ENCODE measurements around the gene STX16.

DNA sequence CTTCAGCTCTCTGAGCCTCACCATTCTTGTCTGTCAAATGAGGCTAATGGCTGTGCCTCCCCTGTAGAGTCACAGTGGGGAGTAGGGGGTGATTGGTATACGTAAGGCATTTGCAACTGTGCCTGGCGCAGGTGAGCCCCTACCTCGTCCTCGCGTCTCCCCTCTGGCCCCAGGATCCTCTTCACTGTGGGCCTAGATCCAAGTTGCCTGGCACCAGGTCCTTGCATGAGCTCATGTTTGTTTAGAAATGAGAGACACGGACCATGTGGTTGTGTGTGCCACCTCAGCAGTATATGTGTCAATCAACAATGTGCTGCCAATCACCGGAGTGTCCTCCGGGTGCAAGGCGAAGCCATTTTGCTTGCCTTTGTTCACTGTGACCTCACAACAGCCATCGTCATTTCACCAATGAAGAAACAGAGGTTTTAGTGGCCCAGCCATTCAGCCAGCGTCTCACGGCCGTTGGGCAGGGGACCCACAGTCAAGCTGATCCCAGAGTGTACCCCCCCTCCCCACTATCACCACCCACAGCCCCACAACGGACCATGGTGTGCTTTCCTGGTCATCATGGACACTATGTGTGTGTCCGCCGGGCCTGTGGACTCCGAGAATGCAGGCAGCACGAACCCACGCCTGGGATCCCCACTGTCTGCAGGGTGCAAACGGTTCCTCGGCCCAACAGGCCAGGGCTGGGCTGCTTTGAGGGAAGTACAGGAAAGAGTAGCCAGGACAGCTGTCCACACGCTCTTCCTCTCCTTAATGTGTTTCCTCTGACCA lies 35.9 kb upstream of the STX16 start:
- TF ChIP-seq POLR2A (IDR thresholded peaks at IDR 0.05; ENCODE audit: low read length), result no peak
- TF ChIP-seq GATA1 (IDR thresholded peaks at IDR 0.05; ENCODE audit: low read depth, low read length), result no peak
